ENCODE data around the gene PIK3R1.
A peak's percentile ranks its signal among the peaks of the same experiment; 100 is the strongest.

Gene PIK3R1

DNA sequence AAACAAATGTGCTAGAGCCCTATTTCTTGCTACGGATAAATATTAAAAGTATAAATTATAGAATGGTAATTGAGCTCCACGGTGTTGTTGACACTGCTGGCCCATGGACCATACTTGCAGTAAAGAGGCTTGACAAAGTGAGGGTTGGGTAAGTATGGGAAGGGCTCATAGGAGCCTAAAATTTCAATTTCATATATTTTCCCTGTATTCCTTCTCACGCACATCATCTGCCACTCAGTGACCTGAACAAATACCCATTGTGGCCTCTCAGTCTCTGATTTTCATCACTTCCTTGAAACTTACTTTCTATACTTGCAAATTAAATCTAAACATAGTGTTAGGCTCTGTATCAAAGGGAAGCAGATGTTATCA lies 116.5 kb downstream of the PIK3R1 start:
- no peak for DNase-seq

DNA sequence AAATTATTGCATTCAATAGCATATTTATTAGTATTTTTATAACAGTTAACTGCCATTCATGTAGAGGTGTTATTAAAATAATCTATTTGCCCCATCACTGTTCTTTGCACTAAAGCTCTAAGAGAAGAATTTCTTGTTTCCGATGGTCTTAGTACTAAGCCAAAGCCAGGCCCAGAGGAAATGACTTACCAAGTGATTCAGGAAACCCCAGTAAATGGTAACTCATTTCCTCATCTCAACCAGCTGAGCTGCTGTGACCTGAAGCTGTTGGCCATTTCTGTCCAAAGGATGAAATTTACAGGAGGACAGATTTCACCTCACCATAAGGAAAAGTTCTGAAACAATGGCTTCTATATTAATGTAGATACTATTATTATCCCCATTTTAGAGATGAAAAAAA lies 117.0 kb downstream of the PIK3R1 start:
- no peak for DNase-seq

DNA sequence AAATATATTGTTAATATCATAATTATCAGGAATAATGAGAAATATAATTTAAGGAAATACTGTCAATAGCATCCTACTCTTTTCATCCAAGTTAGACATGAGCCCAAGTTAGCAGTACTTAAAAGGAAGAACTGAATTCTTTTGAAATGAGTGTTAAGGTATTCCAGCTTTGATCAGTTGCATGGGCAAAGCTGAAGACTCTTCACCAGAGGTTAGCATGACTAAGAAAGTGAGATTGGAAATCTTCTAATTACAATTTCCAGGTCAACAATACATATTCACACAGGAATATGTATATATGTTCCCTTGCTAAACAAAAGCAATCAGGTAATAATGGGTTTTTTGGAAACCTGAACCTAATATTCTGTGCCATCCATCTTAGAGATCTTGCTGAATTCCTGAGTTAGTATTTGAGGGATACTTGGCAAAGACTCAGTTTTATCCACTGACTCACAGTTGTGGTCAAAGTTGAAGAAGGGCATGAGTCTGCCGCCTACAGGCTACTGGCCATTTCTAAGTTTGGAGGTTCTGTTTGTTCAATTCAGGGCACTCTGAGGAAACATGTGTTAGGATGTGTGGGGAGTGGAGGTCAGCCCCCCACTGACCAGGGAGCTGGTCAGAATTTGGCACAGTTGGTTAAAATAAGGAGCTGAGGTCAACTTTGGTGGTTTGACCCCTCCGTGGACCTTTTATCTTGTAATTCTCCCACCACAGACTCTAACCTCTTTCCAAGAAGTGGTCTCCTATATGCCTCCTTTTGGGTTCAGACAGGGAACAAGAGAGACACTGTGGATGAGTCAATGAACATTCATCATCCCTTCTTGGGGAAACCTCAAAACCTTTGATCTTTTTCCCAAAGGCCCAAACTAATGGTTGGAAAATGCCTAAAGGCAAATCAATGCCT lies 118.3 kb downstream of the PIK3R1 start:
- DNase-seq: no peak

DNA sequence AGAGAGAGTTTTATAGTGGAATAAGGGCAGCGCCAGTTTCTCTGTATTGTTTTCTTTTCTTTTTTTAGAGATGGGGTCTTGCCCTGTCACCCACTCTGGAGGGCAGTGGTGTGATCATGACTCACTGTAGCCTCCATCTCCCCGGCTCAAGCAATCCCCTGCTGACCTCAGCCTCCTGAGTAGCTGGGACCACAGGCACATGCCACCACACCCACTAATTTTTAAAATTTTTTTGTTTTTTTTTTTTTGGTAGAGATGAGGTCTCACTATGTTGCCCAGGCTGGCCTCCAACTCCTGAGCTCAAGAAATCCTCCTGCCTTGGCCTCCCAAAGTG lies 119.0 kb downstream of the PIK3R1 start:
- DNase-seq: no peak

DNA sequence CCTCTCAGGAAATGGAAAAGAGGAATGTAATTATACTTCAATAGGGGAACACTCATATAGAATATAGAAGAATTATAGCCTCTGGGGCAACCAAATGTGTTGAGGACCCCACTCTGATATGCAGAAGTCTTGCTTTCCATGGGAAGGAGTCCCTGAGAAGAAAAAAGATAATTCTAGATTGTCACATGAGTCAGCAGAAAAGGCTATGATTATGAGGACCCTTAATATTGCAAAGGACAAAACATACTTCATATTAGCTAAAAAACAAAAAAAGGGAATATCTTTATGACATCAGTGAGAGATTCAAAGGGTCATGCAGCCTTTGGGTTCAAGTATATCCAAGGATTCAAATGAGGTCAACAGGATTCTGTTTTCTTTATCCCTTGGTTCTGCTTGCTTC lies 119.5 kb downstream of the PIK3R1 start:
- no peak for DNase-seq

DNA sequence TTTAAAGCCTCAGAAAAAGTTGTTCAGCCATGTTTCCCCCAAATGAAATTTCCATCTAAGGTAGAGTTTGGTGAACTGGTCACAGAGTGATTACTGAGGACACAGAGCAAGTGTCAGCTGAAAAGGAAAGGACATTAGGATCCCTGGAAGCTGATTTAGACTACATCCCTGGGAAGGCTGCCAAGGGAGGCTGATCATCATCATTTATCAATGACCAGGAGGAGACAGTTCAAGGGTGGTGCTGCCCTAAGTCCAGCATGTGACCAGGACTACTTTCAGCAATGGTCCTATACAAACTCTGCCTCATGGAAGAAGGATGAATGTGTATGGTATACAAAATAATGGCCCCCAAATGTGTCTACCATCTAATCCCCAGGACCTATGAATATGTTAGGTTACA lies 120.6 kb downstream of the PIK3R1 start:
- no peak for DNase-seq

DNA sequence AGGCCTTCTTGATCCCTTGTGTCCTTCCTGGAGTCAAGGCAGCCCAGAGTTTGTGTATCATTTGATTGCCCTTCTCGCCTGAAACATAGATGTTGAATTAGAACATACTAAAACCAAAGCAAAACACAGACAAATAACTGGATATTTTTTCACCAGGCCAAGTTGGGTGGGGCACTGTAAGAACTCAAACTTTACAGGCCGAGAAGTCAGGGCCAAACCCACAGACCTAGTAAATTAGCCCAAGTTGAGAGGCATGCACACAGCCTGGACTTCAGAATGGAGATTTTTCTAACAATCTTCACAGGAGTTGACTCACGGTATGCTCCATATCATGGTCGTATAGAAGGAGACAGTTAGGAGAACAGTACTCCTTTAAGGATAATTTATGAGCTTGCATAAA lies 121.7 kb downstream of the PIK3R1 start:
- no peak for DNase-seq

DNA sequence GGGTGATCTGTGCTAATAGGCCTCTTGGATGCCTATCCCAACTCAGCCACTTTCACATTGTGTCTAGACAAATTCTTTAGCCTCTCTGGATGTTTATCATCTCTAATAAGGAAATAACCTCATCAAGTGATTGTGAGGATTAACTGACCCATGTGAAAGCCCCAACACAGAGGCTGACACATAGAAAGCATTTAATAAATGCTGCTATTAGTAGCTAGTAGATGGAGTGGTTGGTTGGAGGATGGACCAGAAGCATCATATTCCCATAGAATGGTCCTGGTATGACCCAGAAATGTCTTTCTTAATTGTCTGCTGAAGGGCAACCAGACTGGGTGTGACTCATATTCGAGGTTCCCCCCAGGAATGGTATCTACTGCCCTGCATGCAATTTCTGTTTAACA lies 124.4 kb downstream of the PIK3R1 start:
- DNase-seq: no peak

DNA sequence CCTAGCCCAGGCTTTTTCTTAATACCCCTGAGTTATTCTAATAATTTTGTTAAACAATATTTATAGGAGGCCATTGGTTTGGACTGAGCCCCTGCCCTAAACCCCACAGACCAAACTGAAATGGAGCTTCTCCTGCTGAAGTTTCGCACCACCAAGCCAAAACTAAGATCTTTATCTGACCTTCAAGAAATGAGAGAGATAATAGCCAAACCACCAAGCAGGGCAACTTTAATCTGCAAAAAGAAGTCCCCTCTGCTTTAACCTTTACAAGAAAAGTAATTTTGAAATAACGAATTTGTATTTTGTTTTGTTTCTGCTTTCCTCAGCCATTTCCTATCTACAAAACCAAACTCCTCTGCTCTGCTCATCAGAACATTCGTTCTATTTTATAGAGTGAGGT lies 125.5 kb downstream of the PIK3R1 start:
- DNase-seq: no peak

DNA sequence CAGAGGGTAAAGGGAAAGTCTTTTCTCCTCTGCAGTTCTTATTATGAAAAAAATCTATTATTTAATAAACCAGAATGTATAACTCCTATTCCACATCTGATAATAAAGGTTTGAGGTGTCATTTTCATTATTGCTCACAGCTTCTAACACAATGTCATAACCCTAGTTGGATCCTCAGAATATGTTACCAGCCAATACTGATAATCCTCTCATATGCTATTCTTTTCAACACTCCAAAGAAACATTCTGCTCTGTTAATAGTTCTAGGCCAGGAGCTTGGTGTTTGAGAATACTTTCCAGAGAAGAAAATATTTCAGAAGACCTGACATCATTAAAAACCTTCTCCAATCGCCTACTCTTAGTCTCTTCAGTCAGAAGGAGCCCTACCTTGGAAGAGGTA lies 127.1 kb downstream of the PIK3R1 start:
- no peak for DNase-seq

DNA sequence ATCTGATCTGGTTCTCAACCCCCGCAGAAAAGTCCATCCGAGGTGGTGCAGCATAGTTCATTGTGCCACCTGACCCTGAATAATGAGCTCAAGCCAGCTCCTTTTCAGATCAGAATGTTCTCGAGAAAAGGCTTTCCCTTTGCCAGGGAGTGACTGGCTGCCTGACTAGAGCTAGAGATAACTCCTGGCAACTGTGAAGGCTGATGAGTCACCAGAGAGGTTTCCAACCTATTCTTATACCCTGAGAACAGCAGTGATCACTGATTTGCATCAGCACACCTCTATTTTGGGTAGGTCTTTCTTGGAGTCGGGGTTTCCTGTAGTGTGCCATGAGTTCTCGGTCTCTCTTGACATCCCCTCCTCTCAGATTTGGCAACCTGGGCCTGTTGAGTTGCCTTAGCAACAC lies 127.9 kb downstream of the PIK3R1 start:
- DNase-seq: no peak

DNA sequence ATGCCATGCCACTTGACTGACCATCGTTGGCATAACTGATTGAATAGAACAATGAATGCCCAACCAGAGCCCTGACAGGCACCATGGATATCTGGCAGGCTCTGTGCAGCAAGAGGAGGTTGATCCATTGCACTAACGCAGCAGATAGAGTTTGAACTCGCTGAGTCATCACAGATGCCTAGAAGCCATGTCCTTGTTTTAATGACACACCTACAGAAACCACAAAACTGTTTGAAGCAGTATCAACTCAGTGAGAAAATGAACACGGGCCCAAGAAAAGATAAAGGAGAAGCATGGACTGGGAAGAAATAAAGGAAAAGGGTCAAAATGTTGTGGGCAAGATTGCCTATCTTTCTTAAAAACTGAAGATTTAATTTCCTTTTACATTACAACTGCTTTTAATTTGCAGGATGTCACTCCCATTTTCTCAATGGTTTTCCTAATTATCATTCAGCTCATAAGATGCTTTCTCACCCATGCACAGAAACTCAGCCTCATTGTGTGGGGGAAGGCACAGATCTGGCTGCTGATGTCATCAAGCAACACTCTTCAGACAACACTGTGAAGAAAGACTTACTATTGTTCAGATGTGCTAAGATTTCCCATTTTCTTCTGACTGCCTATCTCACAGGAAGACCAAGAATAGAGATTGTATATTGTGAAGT lies 129.0 kb downstream of the PIK3R1 start:
- DNase-seq: peak; percentile 24

DNA sequence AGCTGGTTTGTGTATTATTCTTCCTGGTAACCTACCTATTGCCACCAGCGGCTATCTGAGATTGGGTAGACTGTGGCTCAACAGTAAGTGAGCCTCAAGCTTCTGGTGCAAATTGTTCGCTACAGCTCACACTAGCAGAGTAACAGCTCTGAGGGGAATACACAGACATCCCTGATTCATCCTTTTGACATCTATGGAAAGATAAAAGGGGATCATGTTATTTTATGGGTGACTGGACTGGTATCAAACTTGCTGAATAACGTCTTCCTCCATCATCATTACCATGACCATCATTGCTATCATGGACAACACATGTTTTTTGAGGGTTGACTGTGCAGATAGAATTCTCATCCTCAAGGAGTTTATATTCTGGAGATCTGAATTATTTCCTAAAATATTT lies 129.6 kb downstream of the PIK3R1 start:
- no peak for DNase-seq

DNA sequence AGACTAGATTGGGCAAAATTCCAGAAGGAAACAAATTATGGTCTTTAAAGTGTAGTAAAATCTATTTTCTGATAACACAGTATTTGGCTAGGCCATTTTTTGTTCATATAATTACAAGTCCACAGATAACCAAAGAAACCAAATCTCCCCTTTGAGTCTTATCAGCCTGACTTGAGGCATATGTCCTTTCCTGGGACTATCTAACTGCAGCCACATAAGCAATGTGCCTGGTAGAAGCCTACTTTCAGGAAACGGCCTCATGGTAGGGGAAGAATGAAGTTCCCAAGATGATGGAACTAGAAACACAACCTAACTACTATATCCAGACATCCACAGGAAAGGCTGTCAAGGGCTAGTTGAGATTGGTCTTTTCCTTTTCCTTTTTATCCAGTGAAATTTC lies 130.0 kb downstream of the PIK3R1 start:
- DNase-seq: no peak

DNA sequence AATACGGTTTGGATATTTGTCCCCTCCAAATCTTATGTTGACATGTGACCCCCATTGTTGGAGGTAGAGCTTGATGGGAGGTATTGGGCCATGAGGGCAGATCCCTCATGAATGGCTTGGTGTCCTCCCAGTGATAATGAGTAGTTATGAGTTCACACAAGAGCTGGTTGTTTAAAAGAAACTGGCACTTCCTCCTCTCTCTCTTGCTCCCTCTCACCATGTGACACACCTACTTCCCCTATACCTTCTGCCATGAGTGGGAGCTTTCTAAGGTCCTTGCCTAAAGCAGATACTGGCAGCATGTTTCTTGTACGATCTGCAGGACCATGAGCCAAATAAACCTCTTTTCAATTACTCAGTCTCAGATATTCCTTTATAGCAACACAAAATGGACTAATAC lies 132.0 kb downstream of the PIK3R1 start:
- no peak for DNase-seq

DNA sequence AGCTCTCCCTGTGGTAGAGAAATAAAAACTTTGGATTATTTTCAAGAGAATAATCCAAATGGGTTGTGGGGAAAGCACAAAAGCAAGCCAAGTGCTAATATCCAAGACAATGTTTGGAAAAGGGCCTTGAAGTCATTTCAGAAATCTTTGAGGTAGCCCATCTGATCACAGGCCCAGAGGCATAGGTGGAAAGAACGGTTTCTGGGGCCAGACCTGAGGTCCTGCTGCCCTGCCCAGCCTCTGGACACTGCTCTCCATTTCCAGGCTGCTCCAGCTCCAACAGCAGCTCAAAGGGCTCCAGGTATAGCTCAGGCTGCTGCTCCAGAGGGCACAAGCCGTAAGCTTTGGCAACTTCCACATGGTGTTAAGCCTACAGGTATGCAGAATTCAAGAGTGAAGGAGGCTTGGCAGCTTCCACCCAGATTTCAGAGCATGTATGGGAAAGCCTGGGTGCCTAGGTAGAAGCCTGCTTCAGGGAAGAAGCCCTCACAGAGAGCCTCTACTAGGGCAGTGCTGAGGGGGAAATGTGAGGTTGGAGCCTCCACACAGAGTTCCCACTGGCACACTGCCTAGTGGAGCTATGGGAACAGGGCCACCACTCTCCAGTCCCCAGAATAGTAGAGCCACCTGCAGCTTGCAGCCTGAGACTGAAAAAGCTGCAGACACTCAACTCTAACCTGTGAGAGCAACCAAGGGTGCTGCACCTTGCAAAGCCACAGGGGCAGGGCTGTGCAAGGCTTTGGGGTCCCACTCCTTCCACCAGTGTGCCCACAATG lies 133.1 kb downstream of the PIK3R1 start:
- no peak for DNase-seq

DNA sequence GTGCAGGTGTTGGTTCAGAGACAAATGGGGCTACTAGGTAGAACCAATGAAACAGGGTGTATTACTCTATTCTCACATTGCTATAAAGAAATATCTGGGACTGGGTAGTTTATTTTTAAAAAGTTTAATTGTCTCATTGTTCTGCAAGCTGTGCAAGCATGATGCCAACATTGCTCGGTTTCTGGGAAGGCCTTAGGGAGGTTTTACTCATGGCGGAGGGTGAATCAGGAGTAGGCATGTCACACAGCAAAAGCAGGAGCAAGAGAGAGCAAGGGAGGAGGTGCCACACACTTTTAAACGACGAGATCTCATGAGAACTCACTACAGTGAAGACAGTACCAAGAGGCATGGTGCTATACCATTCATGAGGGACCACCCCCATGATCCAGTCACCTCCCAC lies 134.6 kb downstream of the PIK3R1 start:
- DNase-seq: no peak
